H1 (cell line): ENCODE measurements around the gene HYDIN. TPM values are rescaled to one million over a fixed set of nuclear protein-coding genes. Genes with fewer than 3 reads are reported as not detected.

ENCODE experiments used
- CTCF ChIA-PET: fragments of 300-600 bp; sonication (Branson Sonifier 250); formaldehyde crosslinking; loops from one replicate; lab custom pipeline; 2021; ENCODE audit not compliant: partially characterized antibody; lab: Charles Lee
- POLR2A ChIA-PET: fragments of 300-600 bp; sonication (Branson Sonifier 250); formaldehyde crosslinking; loops from one replicate; lab custom pipeline; 2021; ENCODE audit warnings: inconsistent platforms; ENCODE audit not compliant: partially characterized antibody; lab: Charles Lee
- DNase-seq, 2 experiments: peaks; one replicate each; pipeline versions ENCODE4 v3.0.0 to v3.0.0-alpha.2; 2010 to 2022; ENCODE audit warnings: low spot score in 2 of 2, low read depth in 1 of 2, mixed read lengths in 1 of 2
- FAIRE-seq: peaks from 2 replicates; lab custom pipeline; 2011; peaks lifted over from hg19 to GRCh38; lab: Jason Lieb, UNC
- H2AFZ ChIP-seq: 2 replicates; pipeline ENCODE4 v1.8.1; 2012; ENCODE audit warnings: low read length, inconsistent platforms
- H2AK5ac ChIP-seq: 2 replicates; pipeline ENCODE4 v1.6.1; 2013; ENCODE audit warnings: low read depth, low read length
- H2BK120ac ChIP-seq: replicated peaks from 2 replicates; pipeline ENCODE3; 2013; ENCODE audit warnings: low read depth, low read length, inconsistent platforms
- H2BK12ac ChIP-seq: 2 replicates; pipeline ENCODE4 v1.6.1; 2013; ENCODE audit warnings: low read depth, low read length
- H2BK15ac ChIP-seq: 2 replicates; pipeline ENCODE4 v1.6.1; 2013; ENCODE audit warnings: low read length
- H2BK20ac ChIP-seq: 2 replicates; pipeline ENCODE4 v1.6.1; 2013; ENCODE audit warnings: low read length
- H2BK5ac ChIP-seq: 2 replicates; pipeline ENCODE4 v1.6.1; 2013; ENCODE audit warnings: low read depth, low read length
- H3K14ac ChIP-seq: 2 replicates; pipeline ENCODE4 v1.6.1; 2013; ENCODE audit warnings: inconsistent platforms; ENCODE audit not compliant: insufficient read length
- H3K18ac ChIP-seq: 2 replicates; pipeline ENCODE4 v1.6.1; 2013; ENCODE audit warnings: low read length; ENCODE audit errors: extremely low read depth
- H3K23ac ChIP-seq: 2 replicates; pipeline ENCODE4 v1.6.1; 2013; ENCODE audit warnings: inconsistent platforms; ENCODE audit not compliant: insufficient read length
- H3K23me2 ChIP-seq: 2 replicates; pipeline ENCODE4 v1.6.1; 2013; ENCODE audit warnings: low read depth, low read length
- H3K27ac ChIP-seq: 2 replicates; pipeline ENCODE4 v1.6.1; 2011; ENCODE audit warnings: low read depth, low read length, inconsistent platforms
- H3K27me3 ChIP-seq, 4 experiments: replicated peaks in 1 of 4; 1 replicate in 1 of 4; 2 replicates in 3 of 4; pipeline versions ENCODE4 v1.6.1 to v1.8.1; 2011 to 2013; ENCODE audit warnings: low read length in 3 of 4, mild to moderate bottlenecking in 3 of 4, inconsistent platforms in 2 of 4, mixed read lengths in 2 of 4, moderate library complexity in 1 of 4; ENCODE audit not compliant: control insufficient read depth in 3 of 4, insufficient read depth in 3 of 4; ENCODE audit errors: extremely low read depth in 1 of 4
- H3K36me3 ChIP-seq, 4 experiments: 2 replicates each; pipeline versions ENCODE4 v1.6.1 to v1.8.1; 2011 to 2013; ENCODE audit warnings: mild to moderate bottlenecking in 4 of 4, low read length in 3 of 4, moderate library complexity in 2 of 4, control low read depth in 1 of 4, inconsistent platforms in 1 of 4; ENCODE audit not compliant: insufficient read depth in 4 of 4, control insufficient read depth in 2 of 4
- H3K4ac ChIP-seq: replicated peaks from 2 replicates; pipeline ENCODE3; 2013; ENCODE audit warnings: low read length, low read depth, mixed read lengths, inconsistent platforms; ENCODE audit not compliant: insufficient read length
- H3K4me1 ChIP-seq, 4 experiments: replicated peaks in 1 of 4; 1 replicate in 1 of 4; 2 replicates in 3 of 4; pipeline versions ENCODE4 v1.6.1 to v1.8.1; 2011 to 2013; ENCODE audit warnings: low read length in 3 of 4, inconsistent platforms in 2 of 4, mixed read lengths in 1 of 4; ENCODE audit not compliant: insufficient read depth in 4 of 4, control insufficient read depth in 3 of 4
- H3K4me2 ChIP-seq, 2 experiments: 2 replicates each; pipeline versions ENCODE4 v1.6.1 to v1.8.1; 2011 to 2013; ENCODE audit warnings: low read depth in 2 of 2, low read length in 2 of 2, control low read depth in 1 of 2, inconsistent platforms in 1 of 2, mild to moderate bottlenecking in 1 of 2; ENCODE audit not compliant: insufficient read depth in 1 of 2
- H3K4me3 ChIP-seq, 4 experiments: fragments of 200-600, 300-600 bp in 1 of 4; sonication (generic), shearing (Covaris generic), sonication (Bioruptor Twin) in 1 of 4; 2 replicates each; pipeline versions ENCODE4 v1.5.1 to v1.8.1; 2011 to 2016; ENCODE audit warnings: low read length in 4 of 4, low read depth in 3 of 4, control low read depth in 2 of 4, inconsistent platforms in 2 of 4, mild to moderate bottlenecking in 2 of 4, mixed read lengths in 1 of 4, moderate library complexity in 1 of 4; ENCODE audit not compliant: insufficient read depth in 2 of 4; ENCODE audit errors: extremely low read depth in 1 of 4
- H3K56ac ChIP-seq: replicated peaks from 2 replicates; pipeline ENCODE3; 2013; ENCODE audit warnings: low read depth, mild to moderate bottlenecking, mixed read lengths, low read length, inconsistent platforms; ENCODE audit not compliant: insufficient read length
- H3K79me1 ChIP-seq: 2 replicates; pipeline ENCODE4 v1.6.1; 2013; ENCODE audit warnings: low read depth, low read length, control low read depth
- H3K79me2 ChIP-seq, 2 experiments: 2 replicates each; pipeline versions ENCODE4 v1.6.1 to v1.8.1; 2012 to 2013; ENCODE audit warnings: low read length in 2 of 2, mild to moderate bottlenecking in 2 of 2, inconsistent platforms in 1 of 2; ENCODE audit not compliant: insufficient read depth in 2 of 2, control insufficient read depth in 1 of 2
- H3K9ac ChIP-seq, 4 experiments: replicated peaks in 1 of 4; 1 replicate in 1 of 4; 2 replicates in 3 of 4; pipeline versions ENCODE4 v1.6.1 to v1.8.1; 2011 to 2013; ENCODE audit warnings: low read depth in 3 of 4, low read length in 3 of 4, control low read depth in 2 of 4, mild to moderate bottlenecking in 2 of 4, moderate library complexity in 2 of 4, inconsistent platforms in 1 of 4; ENCODE audit errors: extremely low read depth in 1 of 4
- H3K9me3 ChIP-seq, 2 experiments: 2 replicates each; pipeline versions ENCODE4 v1.6.1 to v1.8.1; 2012 to 2013; ENCODE audit warnings: mild to moderate bottlenecking in 2 of 2, moderate library complexity in 2 of 2, control low read depth in 1 of 2, inconsistent platforms in 1 of 2, low read depth in 1 of 2, low read length in 1 of 2, mixed read lengths in 1 of 2; ENCODE audit not compliant: insufficient read depth in 2 of 2
- H4K20me1 ChIP-seq, 2 experiments: replicated peaks in 1 of 2; 2 replicates each; pipeline versions ENCODE3 to v1.8.1; 2011 to 2013; ENCODE audit warnings: inconsistent platforms in 2 of 2, low read length in 2 of 2, mild to moderate bottlenecking in 1 of 2; ENCODE audit not compliant: insufficient read depth in 2 of 2, control insufficient read depth in 1 of 2
- H4K5ac ChIP-seq: 2 replicates; pipeline ENCODE4 v1.6.1; 2013; ENCODE audit warnings: low read length, low read depth, mixed read lengths, inconsistent platforms; ENCODE audit not compliant: insufficient read length
- H4K8ac ChIP-seq: 2 replicates; pipeline ENCODE4 v1.8.0; 2013; ENCODE audit warnings: mild to moderate bottlenecking, moderate library complexity, low read length, inconsistent platforms; ENCODE audit not compliant: insufficient read depth; ENCODE audit errors: extremely low read depth
- H4K91ac ChIP-seq: replicated peaks from 2 replicates; pipeline ENCODE3; 2013; ENCODE audit warnings: low read length, mixed read lengths, inconsistent platforms; ENCODE audit not compliant: insufficient read length
- ATF3 ChIP-seq: IDR thresholded peaks from 2 replicates; pipeline ENCODE4 v1.6.1; 2011; ENCODE audit warnings: low read depth, mild to moderate bottlenecking, low read length; ENCODE audit not compliant: insufficient read depth
- EP300 ChIP-seq, 2 experiments: IDR thresholded peaks; 1 replicate in 1 of 2; 2 replicates in 1 of 2; pipeline ENCODE4 v1.6.1; 2011 to 2012; ENCODE audit warnings: low read depth in 2 of 2, low read length in 2 of 2, mild to moderate bottlenecking in 2 of 2, borderline replicate concordance in 1 of 2, inconsistent platforms in 1 of 2, moderate library complexity in 1 of 2
- POLR2A ChIP-seq, 2 experiments: IDR thresholded peaks; 1 replicate in 1 of 2; 2 replicates in 1 of 2; pipeline ENCODE4 v1.6.1; 2011; ENCODE audit warnings: low read depth in 2 of 2, low read length in 2 of 2, mild to moderate bottlenecking in 2 of 2; ENCODE audit errors: control extremely low read depth in 1 of 2
- POLR2AphosphoS5 ChIP-seq: IDR thresholded peaks from 2 replicates; pipeline ENCODE4 v1.6.1; 2011; ENCODE audit warnings: low read depth, low read length
- TCF12 ChIP-seq: IDR thresholded peaks from 2 replicates; pipeline ENCODE4 v1.6.1; 2011; ENCODE audit warnings: low read depth, mild to moderate bottlenecking, low read length
- WGBS, 2 experiments: shearing (Covaris generic) in 1 of 2; methylation state at CpG; one replicate each; pipeline versions ENCODE4 v1.1.6 to v1.1.7; 2013 to 2015; ENCODE audit warnings: low lambda C conversion rate in 2 of 2, mixed read lengths in 2 of 2, inconsistent platforms in 1 of 2, low coverage in 1 of 2, missing lambda C conversion rate in 1 of 2; ENCODE audit not compliant: insufficient replicate concordance in 2 of 2, insufficient coverage in 1 of 2, insufficient read length in 1 of 2; ENCODE audit errors: extremely low coverage in 1 of 2, missing lambda C conversion rate in 1 of 2; 5-methylcytosine and 5-hydroxymethylcytosine counted together
- polyA plus RNA-seq, 7 experiments: library from polyadenylated mRNA; depleted of rRNA in 3 of 7; stranded (reverse) in 5 of 7; unstranded in 2 of 7; fragments of >200 nt in 5 of 7; fragments of 200-250 nt in 2 of 7; gene quantifications; 1 replicate in 5 of 7; 2 replicates in 1 of 7; 4 replicates in 1 of 7; pipeline versions ENCODE4 v1.2.1 to v1.2.3, GENCODE V29; 2011 to 2013; ENCODE audit warnings: missing spikeins in 2 of 7, mixed read lengths in 2 of 7
- total RNA-seq: library from RNA; stranded (reverse); fragmentation: NEBNext Ultra II Directional; extraction: Animal tissue kit (Norgen Biotek cat#: 25700); gene quantifications from 2 replicates; pipeline ENCODE4 v1.2.1, GENCODE V29; 2021

Gene HYDIN
- total and polyA plus RNA-seq, 2 of the 8 experiments (the other 6 are each of a cell fraction or from before 2014, with no cell fraction given), result 1.1 to 1.8 TPM

DNA sequence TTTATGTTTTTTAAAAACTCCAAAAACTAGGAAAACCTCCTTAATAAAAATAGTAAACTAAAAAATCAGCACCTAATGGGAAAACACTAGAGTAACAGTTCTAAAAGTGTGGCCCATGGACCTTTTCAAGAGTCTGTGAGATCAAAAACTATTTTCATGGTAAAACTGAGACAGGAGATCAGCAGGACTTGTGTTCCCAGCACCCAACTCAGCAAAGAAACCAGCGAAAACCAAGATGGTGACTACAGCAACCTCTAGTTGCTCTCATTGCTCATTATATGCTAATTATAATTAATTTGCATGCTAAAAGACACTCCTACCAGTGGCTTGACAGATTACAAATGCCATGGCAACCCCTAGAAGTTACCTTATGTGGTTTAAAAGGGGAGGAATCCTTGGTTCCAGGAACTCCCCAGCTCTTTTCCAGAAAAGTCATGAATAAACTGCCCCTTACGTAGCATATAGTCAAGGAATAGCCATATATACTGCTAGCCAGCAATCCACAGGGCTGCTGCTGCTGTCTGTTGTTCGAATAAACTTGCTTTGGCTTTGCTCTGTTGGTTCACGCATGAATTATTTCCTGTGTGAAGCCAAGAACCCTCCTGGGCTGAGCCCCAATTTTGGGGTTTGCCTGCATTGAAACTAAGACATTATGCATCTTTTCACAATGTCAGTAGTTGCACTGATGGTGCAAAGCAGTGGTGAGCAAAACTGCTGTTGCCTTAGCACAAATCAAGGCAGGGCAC, 46.2 kb upstream of the HYDIN start:
- TF ChIP-seq TCF12, result no peak
- no peak for TF ChIP-seq POLR2AphosphoS5
- no peak for TF ChIP-seq EP300 (IDR thresholded peaks at IDR 0.05; ENCODE audit: borderline replicate concordance in 1 of 2, low read depth in 2 of 2, low read length in 2 of 2)
- no peak for TF ChIP-seq ATF3
- TF ChIP-seq POLR2A (IDR thresholded peaks at IDR 0.05; ENCODE audit: control extremely low read depth in 1 of 2, low read depth in 2 of 2, low read length in 2 of 2), result no peak
- TF ChIP-seq, all 59 proteins: peak for 0
- Histone ChIP-seq H3K79me2 (no peaks in the 10 kb centered on the region), H3K56ac (no peak overlapping the region), H3K23ac (no peak overlapping the region), H3K4ac (no peak overlapping the region), H4K91ac (no peak overlapping the region), H2BK15ac (no peak overlapping the region), H3K23me2 (no peaks in the 10 kb centered on the region), H3K4me3 (no peak overlapping the region), H3K4me2 (no peak overlapping the region), H2BK12ac (no peak overlapping the region), H3K9me3 (peaks cover 7 to 9% of the 10 kb centered on the region in 2 experiments; a peak in 3 of 4 replicates), H3K9ac (no peak overlapping the region), H2BK120ac (no peak overlapping the region), H2BK20ac (no peak overlapping the region), H3K4me1 (no peaks in the 10 kb centered on the region), H2AK5ac (no peak overlapping the region), H3K27ac (no peak overlapping the region), H4K20me1 (no peaks in the 10 kb centered on the region), H4K8ac (no peak overlapping the region), H3K36me3 (0 out of 8 replicates have a peak, but pooled peaks cover 0 to 2% (median 0%) of the 10 kb centered on the region in 4 experiments), H3K14ac (no peak overlapping the region), H4K5ac (no peak overlapping the region), H2AFZ (no peak overlapping the region), H3K27me3 (no peaks in the 10 kb centered on the region), H3K18ac (no peak overlapping the region), H2BK5ac (no peak overlapping the region), H3K79me1 (no peaks in the 10 kb centered on the region)
- FAIRE-seq (no peak), DNase-seq (no peak)
- ChIA-PET CTCF (no interaction called here), POLR2A (no interaction called here)
- WGBS, 2 experiments, result 98% methylated on average over 4 of the region's 4 CpGs; no CpG with 5 or more reads in 1 of the 2 experiments
